GM06990 (cell line): ENCODE data around the gene LRRC8A.
"Not testable (repeated sequence)": the region's sequence is repeated elsewhere in the genome, so short reads cannot be mapped to it uniquely, and the experiment has no call there.

Experiments
- DNase-seq: peaks from one replicate; pipeline ENCODE4 v3.0.0-alpha.2; 2011; ENCODE audit not compliant: insufficient read length; ENCODE audit errors: extremely low read depth
- H3K27me3 ChIP-seq: replicated peaks from 2 replicates; pipeline ENCODE4 v1.6.0; 2011; ENCODE audit warnings: low read length; ENCODE audit not compliant: control insufficient read depth, insufficient read depth
- H3K36me3 ChIP-seq: 2 replicates; pipeline ENCODE4 v1.5.1; 2011; ENCODE audit warnings: low read length; ENCODE audit not compliant: control insufficient read depth, insufficient read depth
- H3K4me3 ChIP-seq: replicated peaks from 2 replicates; pipeline ENCODE4 v1.5.1; 2011; ENCODE audit warnings: low read depth, mild to moderate bottlenecking, control low read depth, low read length
- TF ChIP-seq, protein P1 (sequence below): IDR thresholded peaks from 2 replicates; pipeline ENCODE4 v1.5.1; 2011; ENCODE audit warnings: low read length, control low read depth, mild to moderate bottlenecking, inconsistent platforms; ENCODE audit not compliant: insufficient read depth, poor library complexity, severe bottlenecking

Gene LRRC8A

DNA sequence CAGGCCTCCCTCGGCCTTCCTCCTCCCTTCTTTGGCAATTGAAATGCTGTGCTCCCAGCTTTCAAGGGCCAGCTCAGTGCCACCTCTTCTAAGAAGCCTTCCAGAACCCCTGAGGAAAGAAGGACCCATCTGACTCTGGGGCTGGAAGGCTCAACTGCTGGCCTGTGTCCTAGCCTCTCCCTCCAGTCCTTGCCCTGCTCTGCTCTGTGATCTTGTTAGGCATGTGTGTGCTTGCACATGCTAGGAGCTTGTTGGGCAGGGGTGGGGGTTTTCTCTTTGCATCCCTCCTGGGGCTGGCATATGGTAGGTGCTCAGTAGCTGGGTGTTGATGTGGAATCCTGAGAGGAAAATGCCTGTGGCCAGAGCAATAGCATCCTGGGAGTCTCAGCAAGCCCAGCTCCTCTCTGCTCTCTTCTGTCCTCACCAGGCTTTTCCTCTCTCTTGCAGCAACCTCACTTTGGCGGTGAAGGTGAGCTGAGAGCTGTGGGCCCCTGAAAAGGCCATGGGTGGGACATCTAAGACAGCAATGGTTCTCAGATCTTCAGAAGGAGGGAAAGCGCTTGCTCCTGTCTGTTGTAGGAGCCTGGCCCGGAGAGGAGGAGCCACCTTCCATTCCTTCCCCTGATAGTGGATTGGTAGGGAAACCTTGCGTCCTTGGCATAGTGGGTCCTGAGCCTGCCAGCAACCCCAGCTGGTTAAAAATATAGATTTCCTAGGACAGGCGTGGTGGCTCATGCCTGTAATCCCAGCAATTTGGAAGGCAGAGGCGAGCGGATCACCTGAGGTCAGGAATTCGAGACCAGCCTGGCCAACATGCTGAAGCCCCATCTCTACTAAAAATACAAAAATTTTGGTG lies 55.6 kb downstream of the LRRC8A start:
- Histone ChIP-seq H3K36me3 (no peaks in the 10 kb centered on the region), H3K4me3 (no peak overlapping the region), H3K27me3 (no peaks in the 10 kb centered on the region)
- no peak for DNase-seq
- TF ChIP-seq, protein P1, sequence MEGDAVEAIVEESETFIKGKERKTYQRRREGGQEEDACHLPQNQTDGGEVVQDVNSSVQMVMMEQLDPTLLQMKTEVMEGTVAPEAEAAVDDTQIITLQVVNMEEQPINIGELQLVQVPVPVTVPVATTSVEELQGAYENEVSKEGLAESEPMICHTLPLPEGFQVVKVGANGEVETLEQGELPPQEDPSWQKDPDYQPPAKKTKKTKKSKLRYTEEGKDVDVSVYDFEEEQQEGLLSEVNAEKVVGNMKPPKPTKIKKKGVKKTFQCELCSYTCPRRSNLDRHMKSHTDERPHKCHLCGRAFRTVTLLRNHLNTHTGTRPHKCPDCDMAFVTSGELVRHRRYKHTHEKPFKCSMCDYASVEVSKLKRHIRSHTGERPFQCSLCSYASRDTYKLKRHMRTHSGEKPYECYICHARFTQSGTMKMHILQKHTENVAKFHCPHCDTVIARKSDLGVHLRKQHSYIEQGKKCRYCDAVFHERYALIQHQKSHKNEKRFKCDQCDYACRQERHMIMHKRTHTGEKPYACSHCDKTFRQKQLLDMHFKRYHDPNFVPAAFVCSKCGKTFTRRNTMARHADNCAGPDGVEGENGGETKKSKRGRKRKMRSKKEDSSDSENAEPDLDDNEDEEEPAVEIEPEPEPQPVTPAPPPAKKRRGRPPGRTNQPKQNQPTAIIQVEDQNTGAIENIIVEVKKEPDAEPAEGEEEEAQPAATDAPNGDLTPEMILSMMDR: no peak

DNA sequence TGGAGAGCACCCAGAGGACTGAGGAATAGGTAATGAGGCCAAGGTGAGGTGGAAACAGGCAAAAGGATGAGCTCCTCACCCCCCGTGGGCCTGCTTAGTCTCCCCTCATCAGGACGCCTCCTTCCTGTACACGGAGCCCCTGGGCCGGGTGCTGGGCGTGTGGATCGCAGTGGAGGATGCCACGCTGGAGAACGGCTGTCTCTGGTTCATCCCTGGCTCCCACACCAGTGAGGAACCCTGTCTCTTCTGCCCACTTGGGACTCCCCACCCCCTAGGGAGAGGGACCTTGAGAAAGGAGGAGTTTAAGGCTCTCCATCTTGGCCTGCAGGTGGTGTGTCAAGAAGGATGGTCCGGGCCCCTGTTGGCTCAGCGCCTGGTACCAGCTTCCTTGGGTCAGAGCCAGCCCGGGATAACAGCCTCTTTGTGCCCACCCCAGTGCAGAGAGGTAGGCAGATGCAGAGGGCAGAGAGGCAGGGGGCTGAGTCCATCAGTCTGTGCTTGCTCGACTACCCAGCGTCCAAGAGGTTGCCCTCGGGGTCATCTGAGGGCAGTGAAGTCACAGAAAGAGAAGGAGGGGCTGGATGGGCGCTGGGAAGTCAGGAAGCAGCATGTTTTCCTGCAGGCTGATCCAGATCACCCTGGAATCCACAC lies 58.5 kb downstream of the LRRC8A start:
- no peaks in the 10 kb centered on the region for H3K27me3 ChIP-seq
- no peak overlapping the region for H3K4me3 ChIP-seq
- TF ChIP-seq, protein P1: no peak
- no peak for DNase-seq
- H3K36me3 ChIP-seq: peaks cover 3% of the 10 kb centered on the region; the same call in 1 of the 2 replicates

DNA sequence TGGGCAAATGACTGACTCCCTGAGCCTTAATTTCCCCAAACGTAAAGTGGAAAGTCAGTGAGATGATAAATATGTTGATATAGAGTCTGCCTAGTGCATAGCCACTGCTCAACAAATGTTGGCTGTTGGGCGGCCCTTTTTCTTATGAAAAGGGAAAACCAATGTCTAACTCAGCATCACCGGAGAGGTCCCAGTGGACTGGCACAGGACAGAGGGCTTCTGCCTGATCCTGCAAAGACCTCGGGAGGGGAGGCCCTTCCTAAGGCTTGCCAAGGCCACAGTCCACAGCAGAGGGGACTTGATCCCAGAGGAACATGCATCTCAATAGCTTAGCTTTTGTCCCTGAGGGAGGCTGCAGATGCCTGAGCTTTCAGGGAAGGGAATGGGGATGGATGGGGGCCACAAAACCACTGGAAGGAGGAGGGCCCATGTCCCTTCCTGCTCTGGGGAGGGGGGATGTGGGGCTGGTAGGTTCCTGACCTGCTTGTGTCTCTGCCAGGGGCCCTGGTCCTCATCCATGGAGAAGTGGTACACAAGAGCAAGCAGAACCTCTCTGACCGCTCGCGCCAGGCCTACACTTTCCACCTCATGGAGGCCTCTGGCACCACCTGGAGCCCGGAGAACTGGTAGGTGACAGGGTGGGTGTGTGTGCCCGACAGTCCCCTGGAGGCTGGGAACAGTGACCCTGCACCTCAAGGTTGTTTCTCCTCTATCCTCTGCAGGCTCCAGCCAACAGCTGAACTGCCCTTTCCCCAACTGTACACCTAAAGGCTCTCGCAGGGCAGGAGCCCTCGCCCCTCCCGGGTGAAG lies 59.2 kb downstream of the LRRC8A start:
- H3K27me3 ChIP-seq: no peaks in the 10 kb centered on the region
- no peak overlapping the region for H3K4me3 ChIP-seq
- TF ChIP-seq, protein P1: no peak
- DNase-seq: no peak
- H3K36me3 ChIP-seq: peaks cover 3% of the 10 kb centered on the region; the same call in 1 of the 2 replicates

DNA sequence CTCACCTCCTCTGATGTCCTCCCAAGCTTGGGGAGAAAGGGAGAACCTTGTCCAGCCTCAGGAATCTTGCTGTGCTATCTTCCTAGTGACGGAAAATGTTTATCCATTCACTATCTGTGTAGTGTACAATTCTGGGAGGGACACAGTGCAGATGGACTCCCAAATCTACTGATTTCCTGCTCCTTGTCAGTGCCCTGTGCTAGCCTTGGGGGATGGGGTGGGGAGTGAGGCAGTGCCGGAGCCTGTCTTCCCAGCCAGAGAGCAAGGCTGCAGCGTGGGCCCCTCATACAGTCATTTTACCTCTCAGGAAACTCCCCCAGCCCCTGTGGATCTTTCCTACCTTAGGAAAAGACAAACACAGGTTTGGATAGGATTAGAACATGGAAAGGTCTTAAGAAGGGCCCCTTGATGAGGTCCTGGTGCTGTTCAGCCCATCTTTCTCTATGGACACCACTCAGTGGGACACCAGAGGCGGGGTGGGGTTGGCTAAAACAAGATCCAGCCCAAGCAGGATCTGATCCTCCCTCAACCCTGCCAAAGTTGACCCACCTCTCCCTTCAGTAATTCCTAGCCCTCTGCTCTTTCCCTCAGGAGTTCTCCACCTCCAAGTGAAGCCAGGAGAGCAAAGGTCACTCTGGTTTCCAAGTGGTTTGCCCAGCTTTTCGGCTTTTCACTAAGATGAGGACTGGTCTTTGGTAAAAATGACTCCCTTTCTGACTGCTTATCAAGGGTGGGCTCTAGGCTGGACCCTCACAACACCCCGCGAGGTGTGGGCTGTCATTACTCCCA lies 62.1 kb downstream of the LRRC8A start:
- H3K27me3 ChIP-seq: no peaks in the 10 kb centered on the region
- peaks cover 3% of the 10 kb centered on the region; the same call in 1 of the 2 replicates for H3K36me3 ChIP-seq
- H3K4me3 ChIP-seq: no peak overlapping the region
- TF ChIP-seq, protein P1: no peak
- no peak for DNase-seq

DNA sequence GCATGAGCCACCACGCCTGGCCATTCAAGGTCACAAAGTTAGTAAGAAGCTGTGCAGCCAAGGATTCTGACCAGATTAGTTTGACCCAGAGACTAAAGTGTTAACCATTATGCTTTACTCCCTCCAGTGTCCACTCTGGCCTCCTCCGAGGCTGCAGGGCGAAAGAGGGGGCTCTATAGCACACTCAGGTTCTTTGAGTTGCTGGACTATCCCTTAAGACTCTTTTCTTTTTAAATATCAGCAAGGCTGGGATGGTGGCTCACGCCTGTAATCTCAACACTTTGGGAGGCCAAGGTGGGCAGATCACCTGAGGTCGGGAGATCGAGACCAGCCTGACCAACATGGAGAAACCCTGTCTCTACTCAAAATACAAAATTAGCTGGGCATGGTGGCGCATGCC lies 63.0 kb downstream of the LRRC8A start:
- DNase-seq, H3K36me3 ChIP-seq, H3K4me3 ChIP-seq, H3K27me3 ChIP-seq: not testable (repeated sequence)
